HG02943 (cell line): ENCODE results near the gene IL12RB1.
"Not testable (repeated sequence)": the region's sequence is repeated elsewhere in the genome, so short reads cannot be mapped to it uniquely, and the experiment has no call there.

Experiments
- ATAC-seq: cut with Tn5 transposase; IDR thresholded peaks from one replicate; pipeline ENCODE4 v1.9.1; 2021; ENCODE audit warnings: mild to moderate bottlenecking, low read depth, moderate library complexity; ENCODE audit not compliant: unreplicated experiment

Gene IL12RB1

GRCh38 chr19:18053576-18054219 lies 33.0 kb downstream of the IL12RB1 start:
- no peak for ATAC-seq

- no peak for ATAC-seq
These were observed 34.8 kb downstream of the IL12RB1 start for GRCh38 chr19:18051887-18052286.

GRCh38 chr19:18049385-18049784 lies 37.3 kb downstream of the IL12RB1 start:
- ATAC-seq = no peak

- no peak for ATAC-seq
These were observed 40.5 kb downstream of the IL12RB1 start for GRCh38 chr19:18046059-18046718.

GRCh38 chr19:18045307-18046050 lies 41.3 kb downstream of the IL12RB1 start:
- no peak for ATAC-seq

- ATAC-seq = peak; percentile 82
These were observed 41.9 kb downstream of the IL12RB1 start for GRCh38 chr19:18044825-18045304.

- ATAC-seq = no peak
These were observed 43.1 kb downstream of the IL12RB1 start for GRCh38 chr19:18043676-18044075.

- ATAC-seq = no peak
These were observed 45.7 kb downstream of the IL12RB1 start for GRCh38 chr19:18041054-18041453.

GRCh38 chr19:18032102-18032501 lies 54.6 kb downstream of the IL12RB1 start:
- ATAC-seq = not testable (repeated sequence)

GRCh38 chr19:18031401-18031800 lies 55.3 kb downstream of the IL12RB1 start:
- not testable (repeated sequence) for ATAC-seq

- no peak for ATAC-seq
These were observed 57.0 kb downstream of the IL12RB1 start for GRCh38 chr19:18029617-18030338.

GRCh38 chr19:18027151-18027550 lies 59.6 kb downstream of the IL12RB1 start:
- no peak for ATAC-seq

GRCh38 chr19:18023622-18024251 lies 63.0 kb downstream of the IL12RB1 start:
- no peak for ATAC-seq

- no peak for ATAC-seq
These were observed 65.5 kb downstream of the IL12RB1 start for GRCh38 chr19:18021121-18021755.

- ATAC-seq = no peak
These were observed 66.3 kb downstream of the IL12RB1 start for GRCh38 chr19:18020212-18021085.

- no peak for ATAC-seq
These were observed 69.3 kb downstream of the IL12RB1 start for GRCh38 chr19:18017275-18018083.

GRCh38 chr19:18016209-18016910 lies 70.4 kb downstream of the IL12RB1 start:
- ATAC-seq = no peak
